Activated B cell treated with CpG ODN at 0.5 μM for 24 hours (primary cell): Measurements from ENCODE around the gene CHST13. TPM values are rescaled to one million over a fixed set of nuclear protein-coding genes. Genes with fewer than 3 reads are reported as not detected.

Experiments
- ATAC-seq: fragments of 200-7000 bp; cut with Tn5 transposase; one replicate; pipeline ENCODE4 v1.10.0; 2021; ENCODE audit warnings: low read depth, mild to moderate bottlenecking, moderate library complexity
- CTCF ChIA-PET: fragments of 350-600 bp; sonication (Branson Sonifier 250); formaldehyde crosslinking; loops from one replicate; lab custom pipeline; 2021; ENCODE audit warnings: antibody characterized with exemption; lab: Charles Lee
- POLR2A ChIA-PET: fragments of 350-600 bp; sonication (Branson Sonifier 250); formaldehyde crosslinking; loops from one replicate; lab custom pipeline; 2021; ENCODE audit warnings: antibody characterized with exemption; lab: Charles Lee
- DNase-seq: peaks from one replicate; pipeline ENCODE4 v3.0.0; 2022
- H3K27ac Mint-ChIP-seq: one replicate; pipeline ENCODE4 v1.8.0; 2020; ENCODE audit warnings: mixed read lengths
- H3K27me3 Mint-ChIP-seq: one replicate; pipeline ENCODE4 v1.8.0; 2021; ENCODE audit warnings: mixed read lengths
- H3K36me3 Mint-ChIP-seq: one replicate; pipeline ENCODE4 v1.8.0; 2021; ENCODE audit warnings: low read depth, mixed read lengths
- H3K4me1 Mint-ChIP-seq: one replicate; pipeline ENCODE4 v1.8.0; 2021; ENCODE audit warnings: mixed read lengths
- H3K4me3 Mint-ChIP-seq: one replicate; pipeline ENCODE4 v1.8.0; 2020; ENCODE audit warnings: mild to moderate bottlenecking, mixed read lengths
- H3K9me3 Mint-ChIP-seq: one replicate; pipeline ENCODE4 v1.8.0; 2020; ENCODE audit warnings: mixed read lengths
- CTCF ChIP-seq: fragments of 200-600 bp; IDR thresholded peaks from one replicate; pipeline ENCODE4 v1.8.0; 2022; ENCODE audit warnings: antibody characterized with exemption, mild to moderate bottlenecking
- intact Hi-C: fragments of 100-400 bp; cut with micrococcal nuclease; formaldehyde crosslinking; loops from one replicate; pipeline ENCODE4 v1.15.1; 2024
- total RNA-seq: library from RNA; stranded (reverse); gene quantifications from 2 replicates; pipeline ENCODE4 v1.2.3, GENCODE V29; 2022

CHST13 gene
- total RNA-seq, 1 donor from 2014 or later: not detected

DNA sequence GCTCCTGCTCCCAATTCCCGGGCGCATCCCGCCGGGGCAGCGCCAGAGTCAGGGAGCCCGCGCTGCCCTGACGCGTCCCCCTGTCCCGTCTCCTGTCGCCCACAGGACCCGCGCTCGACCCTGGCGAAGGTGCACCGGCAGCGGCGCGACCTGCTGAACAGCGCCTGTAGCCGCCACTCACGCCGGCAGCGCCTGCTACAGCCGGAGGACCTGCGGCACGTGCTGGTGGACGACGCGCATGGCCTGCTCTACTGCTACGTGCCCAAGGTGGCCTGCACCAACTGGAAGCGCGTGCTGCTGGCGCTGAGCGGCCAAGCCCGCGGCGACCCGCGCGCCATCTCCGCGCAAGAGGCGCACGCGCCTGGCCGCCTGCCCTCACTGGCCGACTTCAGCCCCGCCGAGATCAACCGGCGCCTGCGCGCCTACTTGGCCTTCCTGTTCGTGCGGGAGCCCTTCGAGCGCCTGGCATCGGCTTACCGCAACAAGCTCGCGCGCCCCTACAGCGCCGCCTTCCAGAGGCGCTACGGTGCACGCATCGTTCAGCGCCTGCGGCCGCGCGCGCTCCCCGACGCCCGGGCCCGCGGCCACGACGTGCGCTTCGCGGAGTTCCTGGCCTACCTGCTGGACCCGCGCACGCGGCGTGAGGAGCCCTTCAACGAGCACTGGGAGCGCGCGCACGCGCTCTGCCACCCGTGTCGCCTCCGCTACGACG is 17.8 kb downstream of the CHST13 start:
- H3K4me3 Mint-ChIP-seq: no peak overlapping the region
- no peaks in the 10 kb centered on the region for H3K27me3 Mint-ChIP-seq
- no peaks in the 10 kb centered on the region for H3K9me3 Mint-ChIP-seq
- peak; percentile 12 for DNase-seq
- no peak for TF ChIP-seq CTCF
- ChIA-PET POLR2A (no interaction called here), CTCF (no interaction called here)
- intact Hi-C loops: no loop called here
- no peaks in the 10 kb centered on the region for H3K4me1 Mint-ChIP-seq
- no peak overlapping the region for H3K27ac Mint-ChIP-seq
- no peak for ATAC-seq
- H3K36me3 Mint-ChIP-seq: no peaks in the 10 kb centered on the region

- Mint-ChIP-seq H3K4me1 (no peaks in the 10 kb centered on the region), H3K27ac (no peak overlapping the region), H3K27me3 (no peaks in the 10 kb centered on the region), H3K4me3 (no peak overlapping the region), H3K36me3 (no peaks in the 10 kb centered on the region), H3K9me3 (no peaks in the 10 kb centered on the region)
- no peak for TF ChIP-seq CTCF
- DNase-seq (peak; percentile 9), ATAC-seq (no peak)
- CTCF ChIA-PET: no interaction called here
- POLR2A ChIA-PET: no interaction called here
- intact Hi-C loops: no loop called here
Measured at GRCh38 chr3:126542340-126543241, 18.6 kb downstream of the CHST13 start.

DNA sequence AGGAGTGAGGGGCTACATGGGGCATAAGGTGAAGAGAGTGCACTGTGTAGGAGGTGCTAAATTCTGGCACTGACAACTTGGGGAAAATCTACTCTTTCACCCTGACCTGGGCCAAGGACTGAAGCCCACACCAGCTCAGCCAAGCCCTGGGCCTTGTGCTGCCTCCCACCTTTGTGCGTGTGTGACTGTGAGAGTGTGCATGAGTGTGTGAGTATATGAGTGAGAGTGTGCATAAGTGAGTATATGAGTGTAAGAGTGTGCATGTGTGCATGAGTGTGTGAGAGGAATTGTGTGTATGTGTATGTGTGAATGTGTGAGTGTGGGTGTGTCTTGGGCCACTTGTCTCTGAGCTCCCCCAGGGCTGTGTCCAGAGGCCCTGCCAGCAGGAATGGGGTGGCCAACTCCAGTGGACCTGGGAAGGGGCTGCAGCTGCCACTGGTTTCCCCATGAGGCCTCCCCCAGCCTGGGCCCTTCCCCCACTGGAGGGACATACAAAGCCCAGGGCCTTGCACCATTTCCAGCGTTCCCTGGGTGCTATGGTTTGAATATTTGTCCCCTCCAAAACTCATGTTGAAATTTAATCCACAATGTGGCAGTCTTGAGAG is 19.6 kb downstream of the CHST13 start:
- Mint-ChIP-seq H3K27ac (no peak overlapping the region), H3K9me3 (no peaks in the 10 kb centered on the region), H3K27me3 (no peaks in the 10 kb centered on the region), H3K36me3 (no peaks in the 10 kb centered on the region), H3K4me3 (no peak overlapping the region), H3K4me1 (no peaks in the 10 kb centered on the region)
- ATAC-seq (no peak), DNase-seq (no peak)
- ChIA-PET CTCF (no interaction called here), POLR2A (no interaction called here)
- no peak for TF ChIP-seq CTCF
- intact Hi-C loops: no loop called here

DNA sequence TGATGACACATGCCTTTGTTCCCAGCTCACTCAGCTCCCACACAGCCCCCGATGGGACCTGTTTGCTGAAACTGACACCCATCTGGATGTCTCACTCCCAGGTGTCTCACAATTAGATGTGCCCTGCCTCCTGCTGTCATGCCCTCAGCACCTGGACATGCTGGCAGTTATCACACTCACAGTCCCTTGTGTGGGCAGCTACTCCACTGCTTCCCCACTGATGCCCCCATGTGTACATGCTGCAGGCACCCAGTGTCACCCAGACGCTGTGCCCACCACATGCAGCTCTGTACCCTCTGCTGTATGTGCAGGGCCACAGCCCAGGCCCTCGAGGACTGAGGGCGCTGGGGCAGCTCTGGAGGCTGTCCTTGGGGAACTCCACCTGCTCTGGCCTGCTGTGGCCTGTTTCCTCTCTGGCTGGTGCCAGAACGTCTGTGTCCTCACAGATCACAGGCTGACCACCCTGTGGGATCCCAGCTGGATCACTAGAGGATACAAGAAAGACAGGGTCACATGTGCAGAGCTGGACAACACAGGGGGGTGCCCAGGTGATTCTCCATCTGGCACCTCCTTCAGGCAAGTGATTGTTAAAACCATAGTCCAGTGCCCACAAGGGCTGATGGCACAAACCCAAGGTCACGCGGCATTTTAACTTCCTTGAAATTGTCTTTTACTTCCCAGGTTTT is 20.8 kb downstream of the CHST13 start:
- DNase-seq: peak; percentile 4
- intact Hi-C loops: no loop called here
- no peak for ATAC-seq
- H3K36me3 Mint-ChIP-seq: no peaks in the 10 kb centered on the region
- no peak for TF ChIP-seq CTCF
- no peaks in the 10 kb centered on the region for H3K27me3 Mint-ChIP-seq
- no peaks in the 10 kb centered on the region for H3K4me1 Mint-ChIP-seq
- H3K9me3 Mint-ChIP-seq: no peaks in the 10 kb centered on the region
- H3K27ac Mint-ChIP-seq: no peak overlapping the region
- H3K4me3 Mint-ChIP-seq: no peak overlapping the region
- CTCF ChIA-PET: no interaction called here
- POLR2A ChIA-PET: no interaction called here
